ENCODE measurements around the gene ARHGEF5. TPM values are rescaled to one million over a fixed set of nuclear protein-coding genes. Genes with fewer than 3 reads are reported as not detected.

Gene ARHGEF5
- total and polyA plus RNA-seq, 2 of the 13 experiments (the other 11 are each of a cell fraction or from before 2014, with no cell fraction given), result 1.2 to 1.3 TPM

DNA sequence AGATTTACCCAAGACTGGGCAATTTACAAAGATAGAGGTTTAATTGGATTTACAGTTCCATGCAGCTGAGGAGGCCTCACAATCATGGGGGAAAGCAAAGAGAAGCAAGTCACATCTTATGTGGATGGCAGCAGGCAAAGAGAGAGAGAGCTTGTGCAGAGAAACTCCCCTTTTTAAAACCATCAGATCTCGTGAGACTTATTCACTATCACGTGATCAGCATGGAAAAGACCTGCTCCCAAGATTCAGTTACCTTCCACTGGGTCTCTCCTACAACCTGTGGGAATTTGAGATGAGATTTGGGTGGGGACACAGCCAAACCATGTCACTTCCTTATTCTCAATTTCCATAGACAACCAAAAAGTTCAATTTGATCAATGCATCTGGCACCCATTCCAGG, 73.2 kb downstream of the ARHGEF5 start:
- FAIRE-seq (no peak), ATAC-seq (no peak), DNase-seq (ENCODE audit: low spot score) (no peak)
- peaks cover 35% of the 10 kb centered on the region for H3K9me3 ChIP-seq (ENCODE audit: low read length)
- H3K27ac ChIP-seq (ENCODE audit: extremely low read length, insufficient read depth, low read length), result no peak overlapping the region
- no peak overlapping the region for H3K9ac ChIP-seq (ENCODE audit: insufficient read depth, low read depth, low read length)
- H2AFZ ChIP-seq (ENCODE audit: low read length), result no peak overlapping the region
- no peaks in the 10 kb centered on the region for H4K20me1 ChIP-seq (ENCODE audit: insufficient read depth, low read length)
- no peak overlapping the region for H3K4me3 ChIP-seq (replicated peaks in 1 of 3; ENCODE audit: insufficient read depth in 1 of 3, low read depth in 2 of 3, low read length in 3 of 3)
- TF ChIP-seq KDM5A (IDR thresholded peaks at IDR 0.05; ENCODE audit: borderline replicate concordance, low read length), result no peak
- no peak for TF ChIP-seq ZNF263 (CRISPR knock-in tag; IDR thresholded peaks at IDR 0.05)
- peak; percentile 79 for TF ChIP-seq RAD51 (IDR thresholded peaks at IDR 0.05; ENCODE audit: borderline replicate concordance)
- TF ChIP-seq KDM3A (CRISPR knock-in tag; IDR thresholded peaks at IDR 0.05; ENCODE audit: low read depth), result no peak
- ChIA-PET CTCF (ENCODE audit: low intra/inter-chr PET ratio, low total read pairs) (no interaction called here), POLR2A (no interaction called here)
- no peaks in the 10 kb centered on the region for H3K36me3 ChIP-seq (replicated peaks in 1 of 2; ENCODE audit: control insufficient read depth in 1 of 2, insufficient read depth in 2 of 2, low read length in 2 of 2)
- in situ Hi-C loops (cut with HindIII; ENCODE audit: extremely low pct_ligation_motif_present, low pct_unique_long_range_greater_than_20kb) (no loop called here), intact Hi-C loops (cut with micrococcal nuclease; ENCODE audit: unreplicated experiment) (no loop called here)
- no peaks in the 10 kb centered on the region for H3K4me1 ChIP-seq (ENCODE audit: insufficient read depth, low read length)
- H3K79me2 ChIP-seq (ENCODE audit: insufficient read depth, low read length), result no peaks in the 10 kb centered on the region
- WGBS (ENCODE audit: low lambda C conversion rate), result 0% methylated on average over 2 of the region's 2 CpGs
- no peaks in the 10 kb centered on the region for H3K27me3 ChIP-seq (ENCODE audit: control insufficient read depth in 1 of 2, insufficient read depth in 2 of 2, low read length in 2 of 2)
- no TSS peak for BruUV-seq (replicated peaks)
- H3K4me2 ChIP-seq (ENCODE audit: low read depth, low read length), result no peak overlapping the region

Other genes with a start within 250 kb of the ARHGEF5 start
- gene OR2A2, start 245.8 kb upstream of the ARHGEF5 start, total RNA-seq (2016; rRNA removed; fragmentation: Illumina TruSeq; extraction: Trizol), result not detected in 2 replicates
- gene OR2A2, start 245.8 kb upstream of the ARHGEF5 start, polyA plus RNA-seq (2011; rRNA removed), result not detected in 2 replicates
- not detected in 2 replicates for gene OR2A14, start 232.2 kb upstream of the ARHGEF5 start, total RNA-seq (2016; rRNA removed; fragmentation: Illumina TruSeq; extraction: Trizol)
- gene OR2A14, start 232.2 kb upstream of the ARHGEF5 start, polyA plus RNA-seq (2011; rRNA removed), result not detected in 2 replicates
- gene CTAGE4, start 171.9 kb upstream of the ARHGEF5 start, total RNA-seq (2016; rRNA removed; fragmentation: Illumina TruSeq; extraction: Trizol), result not detected in 2 replicates
- gene CTAGE4, start 171.9 kb upstream of the ARHGEF5 start, polyA plus RNA-seq (2011; rRNA removed), result not detected in 2 replicates
- 0.18 TPM in 1 of 2 replicates, not detected in the other for gene ARHGEF35, start 159.6 kb upstream of the ARHGEF5 start, total RNA-seq (2016; rRNA removed; fragmentation: Illumina TruSeq; extraction: Trizol)
- 0.03 TPM in 1 of 2 replicates, not detected in the other for gene ARHGEF35, start 159.6 kb upstream of the ARHGEF5 start, polyA plus RNA-seq (2011; rRNA removed)
- not detected in 2 replicates for gene OR2A42, start 115.8 kb upstream of the ARHGEF5 start, total RNA-seq (2016; rRNA removed; fragmentation: Illumina TruSeq; extraction: Trizol)
- gene OR2A42, start 115.8 kb upstream of the ARHGEF5 start, polyA plus RNA-seq (2011; rRNA removed), result not detected in 2 replicates
- not detected in 2 replicates for gene OR2A7, start 90.6 kb upstream of the ARHGEF5 start, total RNA-seq (2016; rRNA removed; fragmentation: Illumina TruSeq; extraction: Trizol)
- not detected in 2 replicates for gene OR2A7, start 90.6 kb upstream of the ARHGEF5 start, polyA plus RNA-seq (2011; rRNA removed)
- not detected in 2 replicates for gene CTAGE8, start 86.1 kb upstream of the ARHGEF5 start, total RNA-seq (2016; rRNA removed; fragmentation: Illumina TruSeq; extraction: Trizol)
- gene CTAGE8, start 86.1 kb upstream of the ARHGEF5 start, polyA plus RNA-seq (2011; rRNA removed), result not detected in 2 replicates
- gene OR2A1, start 43.0 kb upstream of the ARHGEF5 start, total RNA-seq (2016; rRNA removed; fragmentation: Illumina TruSeq; extraction: Trizol), result not detected in 2 replicates
- not detected in 2 replicates for gene OR2A1, start 43.0 kb upstream of the ARHGEF5 start, polyA plus RNA-seq (2011; rRNA removed)
- gene NOBOX, start 48.3 kb downstream of the ARHGEF5 start, total RNA-seq (2016; rRNA removed; fragmentation: Illumina TruSeq; extraction: Trizol), result not detected in 2 replicates
- gene NOBOX, start 48.3 kb downstream of the ARHGEF5 start, polyA plus RNA-seq (2011; rRNA removed), result not detected in 2 replicates